PC-9 (cell line): Measurements from ENCODE around the gene HAP1.

Experiments used
- EZH2 ChIP-seq: fragments of 200-600 bp; sonication (generic); IDR thresholded peaks from 2 replicates; pipeline ENCODE4 v1.8.0; 2017; ENCODE audit warnings: antibody characterized with exemption, low read depth
- TF ChIP-seq, protein P1 (sequence below): fragments of 200-600 bp; sonication (generic); conservative IDR thresholded peaks from 2 replicates; pipeline ENCODE4 v1.6.1; 2017; ENCODE audit warnings: mixed run types, antibody characterized with exemption, mild to moderate bottlenecking, moderate library complexity

DNA sequence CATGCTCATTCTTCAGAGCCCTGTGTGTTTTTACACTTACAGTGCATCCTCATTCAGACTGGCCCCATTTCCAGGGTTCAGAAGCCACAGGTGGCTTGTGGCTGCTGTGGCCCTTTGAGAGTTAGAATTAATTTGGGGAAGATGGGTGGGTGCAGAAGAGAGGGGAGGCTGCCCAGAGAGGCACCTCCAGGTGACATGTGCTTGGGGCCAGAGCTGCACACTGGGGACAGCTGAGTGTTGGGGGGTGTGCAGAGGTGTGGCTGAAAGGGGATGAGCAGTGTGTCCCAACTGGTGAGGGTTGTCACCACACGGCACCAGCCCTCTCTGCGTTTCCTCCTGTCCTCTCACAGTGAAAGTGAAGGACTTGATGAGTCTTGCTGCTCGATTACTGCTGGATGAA is 52.7 kb downstream of the HAP1 start:
- TF ChIP-seq EZH2 = no peak
- TF ChIP-seq, protein P1, sequence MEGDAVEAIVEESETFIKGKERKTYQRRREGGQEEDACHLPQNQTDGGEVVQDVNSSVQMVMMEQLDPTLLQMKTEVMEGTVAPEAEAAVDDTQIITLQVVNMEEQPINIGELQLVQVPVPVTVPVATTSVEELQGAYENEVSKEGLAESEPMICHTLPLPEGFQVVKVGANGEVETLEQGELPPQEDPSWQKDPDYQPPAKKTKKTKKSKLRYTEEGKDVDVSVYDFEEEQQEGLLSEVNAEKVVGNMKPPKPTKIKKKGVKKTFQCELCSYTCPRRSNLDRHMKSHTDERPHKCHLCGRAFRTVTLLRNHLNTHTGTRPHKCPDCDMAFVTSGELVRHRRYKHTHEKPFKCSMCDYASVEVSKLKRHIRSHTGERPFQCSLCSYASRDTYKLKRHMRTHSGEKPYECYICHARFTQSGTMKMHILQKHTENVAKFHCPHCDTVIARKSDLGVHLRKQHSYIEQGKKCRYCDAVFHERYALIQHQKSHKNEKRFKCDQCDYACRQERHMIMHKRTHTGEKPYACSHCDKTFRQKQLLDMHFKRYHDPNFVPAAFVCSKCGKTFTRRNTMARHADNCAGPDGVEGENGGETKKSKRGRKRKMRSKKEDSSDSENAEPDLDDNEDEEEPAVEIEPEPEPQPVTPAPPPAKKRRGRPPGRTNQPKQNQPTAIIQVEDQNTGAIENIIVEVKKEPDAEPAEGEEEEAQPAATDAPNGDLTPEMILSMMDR = no peak
